ENCODE results near the gene CNOT10.

CNOT10 gene

DNA sequence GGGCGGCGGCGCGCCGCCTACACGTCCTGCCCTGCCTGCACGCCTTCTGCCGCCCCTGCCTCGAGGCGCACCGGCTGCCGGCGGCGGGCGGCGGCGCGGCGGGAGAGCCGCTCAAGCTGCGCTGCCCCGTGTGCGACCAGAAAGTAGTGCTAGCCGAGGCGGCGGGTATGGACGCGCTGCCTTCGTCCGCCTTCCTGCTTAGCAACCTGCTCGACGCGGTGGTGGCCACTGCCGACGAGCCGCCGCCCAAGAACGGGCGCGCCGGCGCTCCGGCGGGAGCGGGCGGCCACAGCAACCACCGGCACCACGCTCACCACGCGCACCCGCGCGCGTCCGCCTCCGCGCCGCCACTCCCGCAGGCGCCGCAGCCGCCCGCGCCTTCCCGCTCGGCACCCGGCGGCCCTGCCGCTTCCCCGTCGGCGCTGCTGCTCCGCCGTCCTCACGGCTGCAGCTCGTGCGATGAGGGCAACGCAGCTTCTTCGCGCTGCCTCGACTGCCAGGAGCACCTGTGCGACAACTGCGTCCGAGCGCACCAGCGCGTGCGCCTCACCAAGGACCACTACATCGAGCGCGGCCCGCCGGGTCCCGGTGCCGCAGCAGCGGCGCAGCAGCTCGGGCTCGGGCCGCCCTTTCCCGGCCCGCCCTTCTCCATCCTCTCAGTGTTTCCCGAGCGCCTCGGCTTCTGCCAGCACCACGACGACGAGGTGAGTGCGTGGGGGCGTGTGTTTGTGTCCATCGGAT lies 133.4 kb downstream of the CNOT10 start:
- peak in 1 of 2 donors; percentile 32 for DNase-seq

DNA sequence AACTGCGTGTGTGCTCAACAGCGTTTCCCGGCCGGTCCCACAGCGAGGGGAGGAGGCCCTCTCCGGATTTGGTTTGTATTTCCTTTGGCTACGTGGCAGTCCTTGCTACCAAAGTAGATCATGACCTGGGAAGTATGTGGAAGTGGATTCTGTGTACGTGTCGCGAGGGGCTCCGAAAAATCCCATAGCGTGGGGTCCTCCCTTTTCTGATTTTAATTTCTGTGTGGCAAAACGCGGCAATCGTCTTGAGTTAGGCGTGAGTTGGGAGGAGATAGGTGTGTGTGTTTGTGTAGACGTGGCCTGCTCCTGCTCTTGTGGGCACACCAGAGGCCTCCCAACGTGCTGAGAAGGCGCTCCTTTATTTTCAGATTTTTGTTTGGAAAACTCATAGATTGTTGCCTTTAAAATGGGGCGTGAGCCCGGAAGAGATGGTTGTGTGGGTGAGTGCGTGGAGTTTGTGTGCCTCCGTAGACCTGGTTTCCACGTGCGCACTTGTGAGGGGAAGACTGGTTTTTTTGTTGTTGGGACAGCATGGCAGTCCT lies 134.1 kb downstream of the CNOT10 start:
- no peak for DNase-seq

DNA sequence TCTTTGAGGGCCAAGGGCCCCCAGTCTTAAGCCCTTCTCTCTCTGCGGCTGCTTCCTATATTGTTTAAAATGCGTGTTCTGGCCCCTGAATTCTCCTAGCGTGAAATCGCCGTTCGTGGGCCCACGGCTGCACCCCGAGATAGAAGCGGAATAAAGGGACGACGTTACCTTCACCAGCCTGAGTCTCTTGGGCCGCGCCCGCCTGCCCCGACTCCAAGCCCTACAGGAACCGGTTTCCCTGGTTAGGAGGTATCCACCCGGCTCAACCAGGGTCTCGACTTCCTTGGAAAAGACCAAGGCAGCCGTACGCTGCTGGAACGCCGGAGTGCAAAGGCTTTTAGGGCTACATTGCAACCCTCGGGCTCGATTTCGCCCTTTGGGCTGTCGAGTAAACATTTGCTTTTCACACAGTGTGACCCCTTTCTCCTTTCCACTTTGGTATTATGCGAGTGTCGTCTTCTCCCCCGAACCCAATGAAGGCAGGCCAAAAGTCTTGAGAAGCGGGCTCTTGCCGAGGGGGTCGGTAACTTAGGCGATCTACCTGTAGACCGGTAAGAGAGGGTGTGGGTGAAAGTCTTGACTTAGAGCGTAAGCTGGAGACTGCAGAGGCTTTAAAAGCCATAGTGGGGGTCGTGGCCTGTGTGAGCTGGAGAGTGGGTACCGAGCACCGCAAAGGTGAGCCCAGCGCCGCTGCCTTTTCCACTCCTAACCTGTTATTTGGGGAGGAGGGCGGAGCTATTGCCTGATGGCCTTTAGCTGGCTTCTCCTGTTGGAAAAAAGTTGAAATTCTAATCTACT lies 134.8 kb downstream of the CNOT10 start:
- DNase-seq, result no peak

DNA sequence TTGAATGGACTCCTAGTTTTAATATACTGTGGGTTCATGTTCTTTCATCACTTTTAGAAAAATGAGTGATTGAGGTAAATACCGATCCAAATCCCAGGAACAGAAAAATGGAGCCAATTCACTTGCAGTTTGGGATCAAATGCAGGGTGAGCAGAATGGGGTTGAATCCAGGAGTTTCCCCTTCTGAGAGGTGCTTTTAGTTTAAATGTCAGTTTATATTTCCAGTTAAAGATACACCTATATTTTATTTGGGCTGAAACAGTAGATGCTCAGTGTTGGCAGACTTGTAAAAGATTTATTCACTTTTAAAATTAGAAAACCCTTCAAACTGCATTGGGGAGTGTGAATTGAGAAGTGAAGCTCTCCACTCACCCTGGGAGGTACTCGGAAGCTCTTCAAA lies 135.4 kb downstream of the CNOT10 start:
- no peak for DNase-seq

DNA sequence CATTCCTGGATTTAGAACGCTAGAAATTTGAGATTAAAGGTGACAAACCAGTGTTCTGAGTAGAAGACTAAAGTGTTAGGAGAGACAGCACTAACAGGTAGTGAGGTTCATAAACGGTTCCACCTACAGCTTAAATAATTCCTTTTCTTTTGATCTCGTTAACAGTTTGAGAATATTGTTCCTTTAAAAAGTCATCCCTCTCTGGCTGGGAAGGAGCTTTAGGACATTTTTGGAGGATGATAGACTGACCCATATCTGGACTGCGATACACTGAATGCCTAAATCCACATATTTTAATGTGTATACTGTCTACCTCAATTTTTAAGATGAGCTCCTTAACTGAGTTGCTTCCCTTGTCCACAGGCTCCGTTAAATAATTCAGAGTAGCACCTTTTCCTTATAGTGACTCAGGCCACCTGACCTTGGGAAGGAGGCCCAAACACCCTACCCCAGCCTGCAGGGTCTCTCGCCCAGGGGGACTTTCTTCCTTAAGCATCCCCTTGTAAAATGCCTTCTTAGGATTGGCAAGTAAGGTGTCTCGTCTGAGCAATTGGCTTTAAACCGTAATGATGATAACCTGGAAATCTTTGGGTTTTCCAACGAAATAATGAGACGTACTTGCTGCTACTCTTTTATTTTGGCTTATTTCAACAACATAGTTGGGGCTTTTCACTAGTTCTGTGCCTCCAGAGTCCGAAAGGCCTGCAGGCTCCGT lies 136.1 kb downstream of the CNOT10 start:
- no peak for DNase-seq

DNA sequence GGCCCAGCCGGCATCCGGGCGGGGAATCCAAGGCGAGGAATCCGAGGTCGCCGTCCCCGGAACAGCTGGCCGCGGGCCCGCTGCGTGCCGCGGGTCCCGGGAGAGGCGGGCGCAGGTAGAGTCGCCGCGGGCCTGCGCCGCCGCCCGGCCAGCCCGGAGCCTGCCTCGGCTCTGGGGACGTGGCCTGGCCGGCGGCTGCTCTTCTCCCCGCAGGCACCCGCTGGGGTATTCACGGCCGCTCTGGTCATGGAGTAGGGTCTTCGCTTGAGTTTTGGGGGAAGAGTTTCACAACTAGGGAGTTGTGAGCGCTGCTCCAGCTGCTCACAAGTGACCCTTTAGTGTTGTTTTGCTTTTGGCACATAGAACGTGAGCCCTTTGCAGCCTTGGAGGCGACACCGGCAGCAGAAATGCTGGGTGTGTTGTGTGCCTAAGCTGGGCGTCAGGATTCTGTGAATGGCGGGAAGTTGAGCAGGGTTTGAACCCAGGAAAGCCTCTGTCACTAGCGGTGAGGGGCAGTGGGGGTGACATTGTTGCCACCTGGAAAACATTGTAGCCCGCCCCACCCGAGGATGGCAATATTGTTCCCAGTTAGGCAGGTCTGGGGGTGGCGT lies 136.8 kb downstream of the CNOT10 start:
- DNase-seq, result no peak

DNA sequence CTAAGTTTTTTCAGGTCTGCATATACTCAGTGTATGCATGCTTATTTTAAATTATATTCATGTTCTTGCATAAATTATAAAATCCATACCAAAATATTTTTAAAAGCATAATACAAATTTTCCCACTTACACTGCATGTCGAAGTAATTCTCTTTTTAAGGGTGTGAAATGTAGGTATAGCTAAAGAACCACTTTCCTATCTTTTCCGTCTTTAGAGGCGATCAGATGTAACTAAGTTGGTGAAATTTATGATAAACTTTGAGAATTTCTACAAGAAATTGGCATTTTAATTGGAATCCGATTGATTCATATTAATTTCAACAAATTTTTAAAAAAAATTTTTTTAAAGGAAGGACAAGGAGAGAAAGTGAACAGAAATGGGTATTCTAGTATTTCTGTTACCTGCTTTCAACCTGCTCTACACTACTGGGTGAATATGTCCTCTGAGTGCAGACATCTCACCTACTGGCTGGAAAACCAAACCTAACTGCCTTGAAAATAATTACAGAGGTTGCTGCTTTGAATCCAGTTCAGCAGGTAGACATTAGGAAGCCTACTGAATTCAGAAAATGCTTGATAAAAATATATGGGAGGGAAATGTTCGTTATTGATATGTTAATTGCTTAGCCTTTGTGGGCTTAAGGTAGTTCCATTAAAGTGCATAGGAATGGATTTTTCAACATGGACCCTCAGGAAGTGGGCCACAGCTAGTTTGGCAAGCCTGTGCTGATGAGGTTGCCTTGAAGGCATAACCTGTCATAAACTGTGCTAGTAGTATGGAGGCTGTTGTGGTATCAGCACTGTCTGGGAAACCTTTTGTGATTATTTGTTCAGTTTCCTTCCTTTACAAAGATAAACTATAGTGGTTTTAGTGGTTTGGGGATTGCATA lies 137.9 kb downstream of the CNOT10 start:
- DNase-seq, result no peak

All from inflammatory macrophage (primary cell).